Renal cortical epithelial cell (primary cell): ENCODE results near the gene AFF4. TPM values are rescaled to one million over a fixed set of nuclear protein-coding genes. Genes with fewer than 3 reads are reported as not detected.
"Not testable (repeated sequence)": the region's sequence is repeated elsewhere in the genome, so short reads cannot be mapped to it uniquely, and the experiment has no call there.

Experiments
- DNase-seq: peaks from one replicate; pipeline ENCODE4 v3.0.0-alpha.2; 2011; ENCODE audit warnings: low read depth
- total RNA-seq: library from RNA; depleted of rRNA; stranded (reverse); fragments of >200 nt; gene quantifications from 2 replicates; pipeline ENCODE4 v1.2.3, GENCODE V29; 2014

AFF4 gene
- total RNA-seq, 1 donor from 2014 or later, result 95.0 TPM

GRCh38 chr5:132886064-132886823 is 77.2 kb downstream of the AFF4 start:
- DNase-seq, result no peak

- no peak for DNase-seq
Observed at GRCh38 chr5:132884548-132884947, 78.9 kb downstream of the AFF4 start.

GRCh38 chr5:132883261-132883834 is 80.1 kb downstream of the AFF4 start:
- peak; percentile 75 for DNase-seq

- DNase-seq, result peak; percentile 49
Observed at GRCh38 chr5:132877938-132878337, 85.5 kb downstream of the AFF4 start.

- DNase-seq, result no peak
Observed at GRCh38 chr5:132877466-132877865, 86.0 kb downstream of the AFF4 start.

- DNase-seq, result peak; percentile 49
Observed at GRCh38 chr5:132876020-132876759, 87.2 kb downstream of the AFF4 start.

GRCh38 chr5:132873930-132874271 is 89.5 kb downstream of the AFF4 start:
- no peak for DNase-seq

- DNase-seq, result peak; percentile 66
Observed at GRCh38 chr5:132873119-132873929, 90.1 kb downstream of the AFF4 start, which contains the start of gene LEAP2. Gene LEAP2, plus strand, starts transcription at chr5:132873668. Its CDS starts 27 bp downstream, at chr5:132873695.

- DNase-seq, result no peak
Observed at GRCh38 chr5:132872788-132873118, 90.7 kb downstream of the AFF4 start.

GRCh38 chr5:132871459-132872284 is 91.8 kb downstream of the AFF4 start:
- no peak for DNase-seq

- no peak for DNase-seq
Observed at GRCh38 chr5:132870801-132871200, 92.6 kb downstream of the AFF4 start.

- DNase-seq, result no peak
Observed at GRCh38 chr5:132868754-132869153, 94.7 kb downstream of the AFF4 start.

- DNase-seq, result no peak
Observed at GRCh38 chr5:132867046-132867451, 96.4 kb downstream of the AFF4 start.

- peak; percentile 99 for DNase-seq
Observed at GRCh38 chr5:132866342-132867045, 96.9 kb downstream of the AFF4 start, which contains the start of the genes GDF9 and UQCRQ. Gene GDF9, minus strand, starts transcription at chr5:132866469. Its CDS starts 1,936 bp downstream, at chr5:132864533. Gene UQCRQ, plus strand, starts transcription at chr5:132866642. Its CDS starts 240 bp downstream, at chr5:132866882.

GRCh38 chr5:132865668-132866341 is 97.6 kb downstream of the AFF4 start:
- no peak for DNase-seq

- DNase-seq, result no peak
Observed at GRCh38 chr5:132860742-132861141, 102.7 kb downstream of the AFF4 start.

GRCh38 chr5:132859889-132860437 is 103.5 kb downstream of the AFF4 start:
- no peak for DNase-seq

GRCh38 chr5:132856011-132856410 is 107.4 kb downstream of the AFF4 start:
- no peak for DNase-seq

- DNase-seq, result not testable (repeated sequence)
Observed at GRCh38 chr5:132854992-132855391, 108.4 kb downstream of the AFF4 start.
